ENCODE data around the gene ZNF474.

Gene ZNF474

DNA sequence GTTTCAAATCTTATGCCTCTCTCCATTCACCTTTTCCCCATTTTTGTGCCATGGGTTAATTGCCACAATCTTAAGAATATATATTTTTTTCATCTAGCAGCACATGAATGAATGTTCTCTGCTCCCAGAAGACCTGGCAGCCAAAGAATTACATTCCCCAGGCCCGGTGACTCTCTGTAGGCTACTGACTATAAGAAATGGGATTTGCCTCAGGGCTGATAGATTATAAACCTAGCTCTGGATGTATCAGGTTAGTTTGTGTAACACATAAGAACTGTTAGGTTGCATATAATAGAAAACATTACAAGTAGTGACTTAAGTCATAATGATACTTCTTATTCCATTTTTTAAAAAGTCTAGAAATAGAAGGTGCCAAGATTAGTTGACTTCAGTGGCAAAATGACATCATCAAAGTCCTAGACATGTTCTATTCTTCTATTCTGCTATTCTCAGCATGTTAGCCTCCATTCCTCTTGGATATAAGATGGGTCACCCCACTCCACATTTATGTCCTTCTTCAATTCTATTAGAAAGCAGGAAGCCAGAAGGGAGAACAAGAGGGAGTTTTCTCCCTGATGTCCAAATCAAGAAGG, 10.9 kb upstream of the ZNF474 start:
- TF ChIP-seq, protein P1, sequence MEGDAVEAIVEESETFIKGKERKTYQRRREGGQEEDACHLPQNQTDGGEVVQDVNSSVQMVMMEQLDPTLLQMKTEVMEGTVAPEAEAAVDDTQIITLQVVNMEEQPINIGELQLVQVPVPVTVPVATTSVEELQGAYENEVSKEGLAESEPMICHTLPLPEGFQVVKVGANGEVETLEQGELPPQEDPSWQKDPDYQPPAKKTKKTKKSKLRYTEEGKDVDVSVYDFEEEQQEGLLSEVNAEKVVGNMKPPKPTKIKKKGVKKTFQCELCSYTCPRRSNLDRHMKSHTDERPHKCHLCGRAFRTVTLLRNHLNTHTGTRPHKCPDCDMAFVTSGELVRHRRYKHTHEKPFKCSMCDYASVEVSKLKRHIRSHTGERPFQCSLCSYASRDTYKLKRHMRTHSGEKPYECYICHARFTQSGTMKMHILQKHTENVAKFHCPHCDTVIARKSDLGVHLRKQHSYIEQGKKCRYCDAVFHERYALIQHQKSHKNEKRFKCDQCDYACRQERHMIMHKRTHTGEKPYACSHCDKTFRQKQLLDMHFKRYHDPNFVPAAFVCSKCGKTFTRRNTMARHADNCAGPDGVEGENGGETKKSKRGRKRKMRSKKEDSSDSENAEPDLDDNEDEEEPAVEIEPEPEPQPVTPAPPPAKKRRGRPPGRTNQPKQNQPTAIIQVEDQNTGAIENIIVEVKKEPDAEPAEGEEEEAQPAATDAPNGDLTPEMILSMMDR (IDR thresholded peaks at IDR 0.05; ENCODE audit: control insufficient read depth, extremely low read depth, insufficient read depth) = no peak
- no peak for DNase-seq (ENCODE audit: low read depth)
- no peak overlapping the region for H3K4me3 ChIP-seq (ENCODE audit: low read depth, low read length)

DNA sequence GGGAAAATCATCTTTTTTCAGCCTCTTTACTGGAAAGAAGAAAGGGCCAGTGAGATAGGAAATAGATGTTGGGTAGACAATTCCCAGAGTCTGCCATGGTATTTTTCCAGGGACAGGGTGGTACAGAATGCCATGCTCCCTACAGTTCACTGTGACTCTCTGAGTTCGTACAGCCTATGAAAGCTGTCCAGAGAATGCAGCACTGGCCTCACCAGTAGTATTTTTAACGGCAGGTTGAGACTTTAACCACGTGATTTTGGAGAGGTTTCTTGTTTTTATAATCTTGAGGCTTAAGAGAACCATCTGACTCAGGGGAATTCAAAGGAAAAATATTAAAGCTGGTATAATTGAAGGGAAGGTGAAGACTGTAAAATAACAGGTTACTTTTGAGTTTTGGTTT, 10.1 kb upstream of the ZNF474 start:
- no peak overlapping the region for H3K4me3 ChIP-seq (ENCODE audit: low read depth, low read length)
- TF ChIP-seq, protein P1 (IDR thresholded peaks at IDR 0.05; ENCODE audit: control insufficient read depth, extremely low read depth, insufficient read depth) = no peak
- no peak for DNase-seq (ENCODE audit: low read depth)

DNA sequence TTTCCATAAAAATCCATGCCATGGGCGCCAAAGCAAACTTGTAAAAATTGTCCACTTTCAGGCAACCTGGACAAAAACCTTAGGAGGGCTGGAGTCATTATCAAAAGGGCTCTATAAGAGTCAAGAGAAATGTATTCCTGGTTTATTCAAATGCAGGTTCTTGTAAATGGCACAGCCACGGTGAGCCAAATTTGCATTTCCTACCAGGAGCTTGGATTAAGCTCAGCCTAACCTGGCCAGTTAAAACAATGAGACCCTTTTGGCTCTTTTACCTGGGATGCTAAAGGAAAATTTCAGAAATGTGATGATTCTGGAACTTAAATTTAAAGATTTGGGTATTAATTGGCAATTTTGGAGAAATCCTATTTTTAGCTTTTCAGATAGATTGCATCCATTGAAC, 8.9 kb upstream of the ZNF474 start:
- H3K4me3 ChIP-seq (ENCODE audit: low read depth, low read length) = no peak overlapping the region
- DNase-seq (ENCODE audit: low read depth) = no peak
- TF ChIP-seq, protein P1 (IDR thresholded peaks at IDR 0.05; ENCODE audit: control insufficient read depth, extremely low read depth, insufficient read depth) = no peak

DNA sequence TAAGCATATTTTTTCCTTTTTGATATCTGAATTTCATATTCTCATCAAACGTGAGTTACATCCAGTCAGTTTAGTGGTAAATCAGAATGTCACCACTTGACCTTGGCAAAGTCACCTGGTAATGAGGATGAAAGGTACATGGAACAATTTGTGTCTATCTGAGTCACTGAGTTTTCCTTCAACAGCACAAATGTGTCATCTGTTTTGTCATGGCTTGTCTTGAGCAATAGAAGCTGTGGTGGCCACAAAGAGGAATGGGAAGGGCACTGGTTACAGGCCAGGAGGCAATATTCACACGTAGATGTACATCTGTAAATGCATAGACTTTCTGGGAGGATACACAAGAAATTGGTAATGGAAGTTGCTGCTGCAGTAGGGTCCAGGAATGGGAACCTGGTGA, 8.4 kb upstream of the ZNF474 start:
- TF ChIP-seq, protein P1 (IDR thresholded peaks at IDR 0.05; ENCODE audit: control insufficient read depth, extremely low read depth, insufficient read depth) = no peak
- no peak overlapping the region for H3K4me3 ChIP-seq (ENCODE audit: low read depth, low read length)
- DNase-seq (ENCODE audit: low read depth) = no peak

DNA sequence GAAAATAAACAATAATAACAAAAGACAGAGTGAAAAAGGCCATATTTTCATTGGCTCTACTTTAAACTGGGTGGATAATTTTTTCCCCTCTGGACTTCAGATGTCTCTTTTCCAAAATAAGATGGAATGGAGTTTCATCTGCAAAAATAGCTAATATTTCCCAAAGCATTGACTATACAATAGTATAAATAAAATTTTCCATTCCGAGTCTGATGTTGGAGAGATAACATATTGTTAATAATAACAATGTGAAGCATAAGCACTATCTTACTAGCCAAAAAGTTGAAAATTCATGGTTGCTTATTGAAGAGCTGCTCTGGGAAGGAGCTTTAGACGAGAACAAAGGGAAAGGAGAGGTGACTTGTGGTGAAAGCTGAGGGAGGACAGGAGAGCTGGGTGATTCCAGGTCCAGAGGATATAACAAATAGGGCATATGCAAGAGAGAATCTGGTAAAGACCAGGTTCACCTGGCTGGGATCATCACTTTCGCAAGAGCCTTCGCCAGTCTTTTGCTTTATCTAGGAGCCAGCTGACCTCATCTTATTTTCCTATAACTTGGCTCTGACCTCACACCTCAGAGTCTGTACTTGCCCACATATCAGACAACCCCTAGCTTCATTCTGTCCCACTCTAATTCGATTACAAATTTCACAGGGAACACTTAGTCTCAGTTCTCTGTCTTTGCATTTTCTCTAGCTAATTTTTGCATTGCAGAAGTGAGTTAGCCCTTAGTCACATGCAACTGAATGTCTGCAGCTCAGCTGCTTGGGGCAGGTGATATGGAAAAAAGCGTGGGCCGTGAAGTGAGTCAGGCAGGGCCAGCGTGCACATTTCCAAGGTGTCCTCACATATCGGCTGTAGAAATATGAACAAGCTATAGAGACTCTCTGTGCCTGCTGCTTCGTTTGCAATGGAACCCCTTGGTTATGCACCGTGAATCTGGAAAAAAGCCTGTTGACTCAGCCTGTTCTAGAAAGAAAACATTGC, 7.6 kb upstream of the ZNF474 start:
- no peak overlapping the region for H3K4me3 ChIP-seq (ENCODE audit: low read depth, low read length)
- no peak for DNase-seq (ENCODE audit: low read depth)
- TF ChIP-seq, protein P1 (IDR thresholded peaks at IDR 0.05; ENCODE audit: control insufficient read depth, extremely low read depth, insufficient read depth) = no peak

DNA sequence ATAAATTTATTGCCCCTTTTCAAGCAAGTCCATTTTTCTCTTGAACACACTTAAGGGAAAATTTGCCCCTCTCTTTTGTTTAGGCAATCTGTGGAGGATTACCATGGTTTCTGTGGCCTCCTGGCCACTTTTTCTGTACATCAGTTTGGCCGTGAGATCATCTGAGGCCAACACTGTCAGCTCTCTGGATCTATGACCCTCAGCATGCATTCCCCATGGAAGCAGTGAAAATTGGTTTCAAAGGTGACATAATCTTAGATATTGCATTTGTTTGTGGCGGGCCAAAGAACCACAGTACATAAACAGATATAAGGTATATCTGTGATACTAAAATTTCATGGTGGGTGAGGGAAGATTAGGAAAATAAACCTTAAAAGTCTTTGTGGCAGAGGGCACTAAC, 4.6 kb upstream of the ZNF474 start:
- TF ChIP-seq, protein P1 (IDR thresholded peaks at IDR 0.05; ENCODE audit: control insufficient read depth, extremely low read depth, insufficient read depth) = no peak
- DNase-seq (ENCODE audit: low read depth) = no peak
- H3K4me3 ChIP-seq (ENCODE audit: low read depth, low read length) = no peak overlapping the region

Data from LNCaP clone FGC (cell line).